GM21515 (cell line): ENCODE results near the gene EFNA4.
"Not testable (repeated sequence)": the region's sequence is repeated elsewhere in the genome, so short reads cannot be mapped to it uniquely, and the experiment has no call there.

Experiments
- ATAC-seq: cut with Tn5 transposase; IDR thresholded peaks from one replicate; pipeline ENCODE4 v1.9.1; 2021; ENCODE audit not compliant: unreplicated experiment

Gene EFNA4

GRCh38 chr1:155116113-155116764, 52.7 kb downstream of the EFNA4 start:
- ATAC-seq: no peak

GRCh38 chr1:155117610-155118009, 54.1 kb downstream of the EFNA4 start:
- no peak for ATAC-seq

DNA sequence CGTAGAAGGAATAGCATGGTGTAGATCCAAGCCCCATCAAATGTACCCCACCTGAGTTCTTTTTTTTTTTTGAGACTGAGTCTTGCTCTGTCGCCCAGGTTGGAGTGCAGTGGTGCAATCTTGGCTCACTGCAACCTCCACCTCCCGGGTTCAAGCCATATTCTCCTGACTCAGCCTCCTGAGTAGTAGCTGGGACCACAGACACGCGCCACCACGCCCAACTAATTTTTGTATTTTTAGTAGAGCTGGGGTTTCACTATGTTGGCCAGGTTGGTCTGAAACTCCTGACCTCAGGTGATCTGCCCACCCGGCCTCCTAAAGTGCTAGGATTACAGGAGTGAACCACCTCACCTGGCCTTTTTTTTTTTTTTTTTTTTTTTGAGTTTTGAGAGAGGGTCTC, 54.5 kb downstream of the EFNA4 start:
- not testable (repeated sequence) for ATAC-seq
